Measurements from ENCODE around the gene COMMD8. TPM values are rescaled to one million over a fixed set of nuclear protein-coding genes. Genes with fewer than 3 reads are reported as not detected.
"Not testable (repeated sequence)": the region's sequence is repeated elsewhere in the genome, so short reads cannot be mapped to it uniquely, and the experiment has no call there.

Gene COMMD8
- total and polyA plus RNA-seq, 2 donors = 28.7 to 43.5 TPM

DNA sequence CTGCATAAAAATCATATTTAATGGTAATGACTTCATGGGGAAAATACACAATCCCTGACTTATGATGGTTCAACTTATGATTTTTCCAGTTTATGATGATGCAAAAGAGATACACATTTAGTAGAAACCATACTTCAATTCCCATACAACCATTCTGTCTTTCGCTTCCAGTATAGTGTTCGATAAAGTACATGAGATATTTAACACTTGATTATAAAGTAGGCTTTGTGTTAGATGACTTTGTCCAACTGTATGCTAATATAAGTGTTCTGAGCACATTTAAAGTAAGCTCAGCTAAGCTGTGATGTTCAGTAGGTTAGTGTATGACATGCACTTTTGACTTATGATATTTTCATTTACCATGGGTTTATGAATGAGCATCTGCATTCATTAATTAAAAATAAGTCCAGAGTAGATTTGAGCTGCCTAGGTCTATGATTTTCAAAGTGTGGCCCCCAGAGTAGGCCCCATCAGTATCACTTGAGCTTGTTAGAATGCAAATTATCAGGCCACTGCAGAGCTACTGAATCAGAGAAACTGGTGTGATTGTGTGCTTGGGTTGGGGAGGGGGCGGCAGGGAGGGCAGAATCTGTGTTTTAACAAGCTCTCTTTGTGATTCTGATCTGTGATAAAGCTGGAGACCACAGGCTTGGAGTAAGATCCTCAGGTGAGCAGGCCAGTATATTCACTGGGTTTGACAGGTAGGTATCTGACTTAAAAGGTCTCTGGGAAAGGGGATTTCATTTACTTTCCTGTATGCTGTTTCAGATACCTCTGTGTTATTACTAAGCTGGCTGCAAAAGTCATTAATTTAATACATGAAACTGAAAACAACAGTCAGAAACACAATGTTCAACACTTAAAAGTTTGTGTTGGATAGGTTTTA lies 30.0 kb upstream of the COMMD8 start:
- no peak overlapping the region for H3K4me3 ChIP-seq (ENCODE audit: low read length in 2 of 2)
- WGBS = 99% methylated on average over 3 of the region's 3 CpGs
- H3K9me3 ChIP-seq (ENCODE audit: control insufficient read depth in 2 of 2, insufficient read depth in 1 of 2, low read length in 1 of 2) = no peaks in the 10 kb centered on the region
- no peak for DNase-seq (ENCODE audit: low read depth in 6 of 9, low spot score in 9 of 9)
- no peak overlapping the region for H3K27ac ChIP-seq (ENCODE audit: low read depth in 1 of 2, low read length in 1 of 2)
- H3K27me3 ChIP-seq (ENCODE audit: control insufficient read depth in 2 of 2, insufficient read depth in 1 of 2, low read length in 1 of 2) = no peaks in the 10 kb centered on the region
- no peaks in the 10 kb centered on the region for H3K4me1 ChIP-seq (ENCODE audit: control insufficient read depth in 2 of 2, insufficient read depth in 2 of 2, low read length in 2 of 2)
- H3K36me3 ChIP-seq (ENCODE audit: control insufficient read depth in 2 of 2, insufficient read depth in 2 of 2, low read length in 1 of 2) = no peaks in the 10 kb centered on the region

- H3K4me3 ChIP-seq (ENCODE audit: low read length in 2 of 2) = no peak overlapping the region
- H3K27me3 ChIP-seq (ENCODE audit: control insufficient read depth in 2 of 2, insufficient read depth in 1 of 2, low read length in 1 of 2) = no peaks in the 10 kb centered on the region
- H3K4me1 ChIP-seq (ENCODE audit: control insufficient read depth in 2 of 2, insufficient read depth in 2 of 2, low read length in 2 of 2) = no peaks in the 10 kb centered on the region
- no peaks in the 10 kb centered on the region for H3K9me3 ChIP-seq (ENCODE audit: control insufficient read depth in 2 of 2, insufficient read depth in 1 of 2, low read length in 1 of 2)
- no peak overlapping the region for H3K27ac ChIP-seq (ENCODE audit: low read depth in 1 of 2, low read length in 1 of 2)
- DNase-seq (ENCODE audit: low read depth in 6 of 9, low spot score in 9 of 9) = peak in 1 of 9 donors; percentile 20
- 92% methylated on average over 4 of the region's 4 CpGs for WGBS
- no peaks in the 10 kb centered on the region for H3K36me3 ChIP-seq (ENCODE audit: control insufficient read depth in 2 of 2, insufficient read depth in 2 of 2, low read length in 1 of 2)
Observed at GRCh38 chr4:47490550-47490949, 27.0 kb upstream of the COMMD8 start.

GRCh38 chr4:47488706-47489105 lies 25.2 kb upstream of the COMMD8 start:
- Histone ChIP-seq H3K36me3 (ENCODE audit: control insufficient read depth in 2 of 2, insufficient read depth in 2 of 2, low read length in 1 of 2) (no peaks in the 10 kb centered on the region), H3K9me3 (ENCODE audit: control insufficient read depth in 2 of 2, insufficient read depth in 1 of 2, low read length in 1 of 2) (no peaks in the 10 kb centered on the region), H3K27ac (ENCODE audit: low read depth in 1 of 2, low read length in 1 of 2) (no peak overlapping the region), H3K4me1 (ENCODE audit: control insufficient read depth in 2 of 2, insufficient read depth in 2 of 2, low read length in 2 of 2) (peaks cover 0 to 3% of the 10 kb centered on the region in 2 donors), H3K27me3 (ENCODE audit: control insufficient read depth in 2 of 2, insufficient read depth in 1 of 2, low read length in 1 of 2) (no peaks in the 10 kb centered on the region), H3K4me3 (ENCODE audit: low read length in 2 of 2) (no peak overlapping the region)
- no peak for DNase-seq (ENCODE audit: low read depth in 6 of 9, low spot score in 9 of 9)
- 65% methylated on average over 3 of the region's 3 CpGs for WGBS

- H3K27me3 ChIP-seq (ENCODE audit: control insufficient read depth in 2 of 2, insufficient read depth in 1 of 2, low read length in 1 of 2); H3K9me3 ChIP-seq (ENCODE audit: control insufficient read depth in 2 of 2, insufficient read depth in 1 of 2, low read length in 1 of 2); DNase-seq (ENCODE audit: low read depth in 6 of 9, low spot score in 9 of 9); H3K27ac ChIP-seq (ENCODE audit: low read depth in 1 of 2, low read length in 1 of 2); H3K4me3 ChIP-seq (ENCODE audit: low read length in 2 of 2); H3K36me3 ChIP-seq (ENCODE audit: control insufficient read depth in 2 of 2, insufficient read depth in 2 of 2, low read length in 1 of 2); H3K4me1 ChIP-seq (ENCODE audit: control insufficient read depth in 2 of 2, insufficient read depth in 2 of 2, low read length in 2 of 2): not testable (repeated sequence)
- WGBS = 99% methylated on average over 9 of the region's 9 CpGs
Observed at GRCh38 chr4:47486727-47487126, 23.2 kb upstream of the COMMD8 start.

DNA sequence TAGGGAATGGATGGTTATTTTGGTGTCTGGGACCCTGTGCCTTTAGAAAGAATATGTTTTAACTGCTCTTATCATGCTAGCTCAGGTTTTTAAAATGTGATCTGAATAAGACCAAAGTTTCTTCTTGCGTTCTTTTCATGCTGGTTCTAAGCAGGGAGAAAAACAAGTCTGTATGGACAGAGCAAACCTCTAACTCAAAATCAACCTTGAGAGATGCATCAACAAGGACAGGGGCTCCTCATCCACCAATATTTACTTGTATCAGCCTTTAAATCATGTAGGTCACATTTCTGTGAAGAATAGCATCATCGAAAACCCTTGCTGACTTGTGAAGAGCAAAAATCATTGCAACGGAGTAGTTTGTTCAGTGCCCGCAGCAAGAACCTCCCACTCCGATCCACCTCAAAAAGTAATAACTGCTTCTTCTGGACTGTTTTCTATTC lies 22.8 kb upstream of the COMMD8 start:
- H3K4me1 ChIP-seq (ENCODE audit: control insufficient read depth in 2 of 2, insufficient read depth in 2 of 2, low read length in 2 of 2) = peaks cover 0 to 3% of the 10 kb centered on the region in 2 donors
- no peaks in the 10 kb centered on the region for H3K27me3 ChIP-seq (ENCODE audit: control insufficient read depth in 2 of 2, insufficient read depth in 1 of 2, low read length in 1 of 2)
- DNase-seq (ENCODE audit: low read depth in 6 of 9, low spot score in 9 of 9) = no peak
- no peak overlapping the region for H3K27ac ChIP-seq (ENCODE audit: low read depth in 1 of 2, low read length in 1 of 2)
- WGBS = 91% methylated on average over 5 of the region's 5 CpGs
- peak overlapping the region in 1 of 2 donors; percentile 70 for H3K4me3 ChIP-seq (ENCODE audit: low read length in 2 of 2)
- H3K36me3 ChIP-seq (ENCODE audit: control insufficient read depth in 2 of 2, insufficient read depth in 2 of 2, low read length in 1 of 2) = no peaks in the 10 kb centered on the region
- H3K9me3 ChIP-seq (ENCODE audit: control insufficient read depth in 2 of 2, insufficient read depth in 1 of 2, low read length in 1 of 2) = no peaks in the 10 kb centered on the region

DNA sequence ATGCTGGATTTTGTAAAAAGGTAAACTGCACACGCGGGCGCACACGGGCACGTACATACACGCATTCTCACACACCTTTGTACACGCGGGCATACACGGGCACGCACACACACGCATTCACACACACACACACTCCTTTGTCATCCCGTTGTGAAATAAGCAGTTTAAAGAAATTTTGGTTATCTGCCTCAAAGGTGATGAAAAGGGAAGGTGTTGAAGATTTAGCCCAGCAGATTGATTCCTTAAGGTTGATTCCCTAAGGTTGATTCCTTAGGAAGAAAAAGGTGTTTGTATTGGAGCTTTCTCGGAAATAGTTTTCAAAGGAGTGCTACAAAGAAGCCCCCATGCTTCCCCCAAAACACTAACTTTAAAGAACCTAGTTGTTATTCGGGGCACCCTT lies 22.3 kb upstream of the COMMD8 start:
- H3K4me1 ChIP-seq (ENCODE audit: control insufficient read depth in 2 of 2, insufficient read depth in 2 of 2, low read length in 2 of 2) = peaks cover 0 to 3% of the 10 kb centered on the region in 2 donors
- WGBS = 3% methylated on average over 14 of the region's 14 CpGs
- H3K27me3 ChIP-seq (ENCODE audit: control insufficient read depth in 2 of 2, insufficient read depth in 1 of 2, low read length in 1 of 2) = no peaks in the 10 kb centered on the region
- peak overlapping the region; percentile 69 to 70 for H3K4me3 ChIP-seq (ENCODE audit: low read length in 2 of 2)
- peak in 1 of 9 donors; percentile 8 for DNase-seq (ENCODE audit: low read depth in 6 of 9, low spot score in 9 of 9)
- no peaks in the 10 kb centered on the region for H3K9me3 ChIP-seq (ENCODE audit: control insufficient read depth in 2 of 2, insufficient read depth in 1 of 2, low read length in 1 of 2)
- H3K27ac ChIP-seq (ENCODE audit: low read depth in 1 of 2, low read length in 1 of 2) = peak overlapping the region in 1 of 2 donors; percentile 86
- H3K36me3 ChIP-seq (ENCODE audit: control insufficient read depth in 2 of 2, insufficient read depth in 2 of 2, low read length in 1 of 2) = no peaks in the 10 kb centered on the region

DNA sequence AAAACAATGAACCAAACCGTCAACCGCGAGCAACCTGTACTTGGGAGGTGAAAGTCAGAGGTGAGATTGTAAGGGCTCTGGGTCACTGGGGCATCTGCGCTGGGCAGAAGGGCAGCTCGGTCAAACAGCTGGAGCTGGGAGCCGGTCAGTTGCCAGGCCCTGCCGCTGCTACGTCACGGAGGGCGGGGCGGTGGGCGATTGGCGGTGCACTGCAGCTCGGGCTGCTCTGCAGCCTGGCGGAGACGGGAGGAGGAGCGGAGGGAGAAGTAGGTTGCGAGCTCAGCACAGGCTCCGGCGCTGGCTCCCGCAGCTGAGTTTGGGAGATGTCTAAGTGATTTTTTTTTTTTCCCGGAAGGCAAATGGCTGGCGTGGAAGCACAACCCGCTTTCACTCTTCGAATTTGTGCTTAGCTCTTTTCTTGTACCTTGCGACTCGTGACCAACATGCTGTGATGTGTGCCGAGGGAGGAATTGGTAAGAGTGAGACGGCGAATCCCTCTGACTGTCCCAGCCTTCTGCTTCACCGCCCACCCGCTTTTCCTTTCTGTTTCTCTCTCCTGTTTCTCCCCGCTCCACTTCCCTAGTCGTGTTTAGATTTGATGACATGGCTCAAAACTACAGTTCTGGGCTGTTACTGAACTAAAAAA lies 21.7 kb upstream of the COMMD8 start, which contains the start of gene ATP10D:
Gene ATP10D, plus strand, starts transcription at position 229 of the 646 bp plus-strand sequence. CDS start 27,266 bp downstream, outside the sequence.
- Histone ChIP-seq H3K27ac (ENCODE audit: low read depth in 1 of 2, low read length in 1 of 2) (peak within 1 kb of the TSS; percentile 83 to 86), H3K9me3 (ENCODE audit: control insufficient read depth in 2 of 2, insufficient read depth in 1 of 2, low read length in 1 of 2) (no peaks in the 10 kb centered on the region), H3K4me1 (ENCODE audit: control insufficient read depth in 2 of 2, insufficient read depth in 2 of 2, low read length in 2 of 2) (peaks cover 0 to 3% of the 10 kb centered on the region in 2 donors), H3K36me3 (ENCODE audit: control insufficient read depth in 2 of 2, insufficient read depth in 2 of 2, low read length in 1 of 2) (no peaks in the 10 kb centered on the region), H3K4me3 (ENCODE audit: low read length in 2 of 2) (peak within 1 kb of the TSS; percentile 69 to 70), H3K27me3 (ENCODE audit: control insufficient read depth in 2 of 2, insufficient read depth in 1 of 2, low read length in 1 of 2) (no peaks in the 10 kb centered on the region)
- peak; percentile 40 to 82 (median 63) for DNase-seq (ENCODE audit: low read depth in 6 of 9, low spot score in 9 of 9)
- 1% methylated on average over 34 of the region's 34 CpGs for WGBS

GRCh38 chr4:47484168-47484567 lies 20.7 kb upstream of the COMMD8 start:
- peak in 1 of 9 donors; percentile 4 for DNase-seq (ENCODE audit: low read depth in 6 of 9, low spot score in 9 of 9)
- H3K9me3 ChIP-seq (ENCODE audit: control insufficient read depth in 2 of 2, insufficient read depth in 1 of 2, low read length in 1 of 2) = no peaks in the 10 kb centered on the region
- no peak overlapping the region for H3K27ac ChIP-seq (ENCODE audit: low read depth in 1 of 2, low read length in 1 of 2)
- WGBS = 90% methylated on average over 3 of the region's 3 CpGs
- no peak overlapping the region for H3K4me3 ChIP-seq (ENCODE audit: low read length in 2 of 2)
- H3K36me3 ChIP-seq (ENCODE audit: control insufficient read depth in 2 of 2, insufficient read depth in 2 of 2, low read length in 1 of 2) = no peaks in the 10 kb centered on the region
- H3K4me1 ChIP-seq (ENCODE audit: control insufficient read depth in 2 of 2, insufficient read depth in 2 of 2, low read length in 2 of 2) = peaks cover 0 to 3% of the 10 kb centered on the region in 2 donors
- H3K27me3 ChIP-seq (ENCODE audit: control insufficient read depth in 2 of 2, insufficient read depth in 1 of 2, low read length in 1 of 2) = no peaks in the 10 kb centered on the region

GRCh38 chr4:47483745-47484144 lies 20.2 kb upstream of the COMMD8 start:
- no peak for DNase-seq (ENCODE audit: low read depth in 6 of 9, low spot score in 9 of 9)
- WGBS = 94% methylated on average over 3 of the region's 3 CpGs
- no peak overlapping the region for H3K27ac ChIP-seq (ENCODE audit: low read depth in 1 of 2, low read length in 1 of 2)
- no peaks in the 10 kb centered on the region for H3K27me3 ChIP-seq (ENCODE audit: control insufficient read depth in 2 of 2, insufficient read depth in 1 of 2, low read length in 1 of 2)
- H3K36me3 ChIP-seq (ENCODE audit: control insufficient read depth in 2 of 2, insufficient read depth in 2 of 2, low read length in 1 of 2) = no peaks in the 10 kb centered on the region
- peaks cover 0 to 3% of the 10 kb centered on the region in 2 donors for H3K4me1 ChIP-seq (ENCODE audit: control insufficient read depth in 2 of 2, insufficient read depth in 2 of 2, low read length in 2 of 2)
- no peaks in the 10 kb centered on the region for H3K9me3 ChIP-seq (ENCODE audit: control insufficient read depth in 2 of 2, insufficient read depth in 1 of 2, low read length in 1 of 2)
- H3K4me3 ChIP-seq (ENCODE audit: low read length in 2 of 2) = no peak overlapping the region

Measured in thymus (tissue), 11 donors.